Activated CD4-positive, alpha-beta T cell treated with anti-CD3 and anti-CD28 coated beads, Interleukin-2, amount 10 ng/mL, durations not matched to agents 24 days and 14 days (primary cell): ENCODE measurements around the gene AOX1. TPM values are rescaled to one million over a fixed set of nuclear protein-coding genes. Genes with fewer than 3 reads are reported as not detected.
"Not testable (repeated sequence)": the region's sequence is repeated elsewhere in the genome, so short reads cannot be mapped to it uniquely, and the experiment has no call there.

Source experiments
- DNase-seq: peaks from one replicate; pipeline ENCODE4 v3.0.0; 2022
- H3K27ac Mint-ChIP-seq: one replicate; pipeline ENCODE4 v1.8.0; 2022; ENCODE audit warnings: mild to moderate bottlenecking, mixed read lengths
- H3K27me3 Mint-ChIP-seq: one replicate; pipeline ENCODE4 v1.8.0; 2022; ENCODE audit warnings: mixed read lengths
- H3K36me3 Mint-ChIP-seq: one replicate; pipeline ENCODE4 v1.8.0; 2022; ENCODE audit warnings: low read depth, mild to moderate bottlenecking, mixed read lengths
- H3K4me1 Mint-ChIP-seq: one replicate; pipeline ENCODE4 v1.8.0; 2021; ENCODE audit warnings: mixed read lengths
- H3K4me3 Mint-ChIP-seq: one replicate; pipeline ENCODE4 v1.8.0; 2022; ENCODE audit warnings: mild to moderate bottlenecking, moderate library complexity, mixed read lengths
- H3K9me3 Mint-ChIP-seq: one replicate; pipeline ENCODE4 v1.8.0; 2021; ENCODE audit warnings: mixed read lengths
- intact Hi-C: fragments of 100-400 bp; cut with micrococcal nuclease; formaldehyde crosslinking; loops from one replicate; pipeline ENCODE4 v1.15.1; 2023
- total RNA-seq: library from RNA; stranded (reverse); gene quantifications from 2 replicates; pipeline ENCODE4 v1.2.3, GENCODE V29; 2022

Gene AOX1
- total RNA-seq, 1 donor from 2014 or later, result 0.26 TPM

GRCh38 chr2:200591308-200591707 lies 5.5 kb downstream of the AOX1 start:
- Mint-ChIP-seq H3K27me3 (peaks cover 41% of the 10 kb centered on the region), H3K36me3 (no peaks in the 10 kb centered on the region), H3K4me3 (no peak overlapping the region), H3K9me3 (no peaks in the 10 kb centered on the region), H3K27ac (no peak overlapping the region), H3K4me1 (peaks cover 1% of the 10 kb centered on the region)
- intact Hi-C loops, result no loop called here
- DNase-seq, result no peak

GRCh38 chr2:200592406-200593075 lies 6.7 kb downstream of the AOX1 start:
- Mint-ChIP-seq H3K36me3 (no peaks in the 10 kb centered on the region), H3K27me3 (peaks cover 42% of the 10 kb centered on the region), H3K4me1 (no peaks in the 10 kb centered on the region), H3K4me3 (no peak overlapping the region), H3K27ac (no peak overlapping the region), H3K9me3 (no peaks in the 10 kb centered on the region)
- intact Hi-C loops, result no loop called here
- no peak for DNase-seq

DNA sequence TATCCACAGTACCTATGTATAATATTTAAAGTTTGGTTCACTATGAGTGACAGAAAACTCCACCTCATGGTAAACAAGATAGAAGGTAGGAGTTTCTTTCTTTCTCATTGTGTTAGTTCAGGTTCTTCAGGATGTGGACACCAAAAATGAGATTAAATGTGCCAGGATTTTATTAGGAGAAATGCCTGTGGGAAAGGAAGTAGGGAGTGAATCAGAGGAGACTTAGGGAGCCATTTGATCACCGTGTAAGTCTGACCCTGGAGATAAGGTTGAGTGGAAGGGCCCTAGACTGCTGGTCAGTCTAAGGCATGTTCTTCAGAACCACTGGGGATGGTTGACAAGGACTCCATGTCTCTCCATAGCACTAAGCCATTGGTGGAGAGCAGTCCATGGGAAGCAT lies 8.1 kb downstream of the AOX1 start:
- Mint-ChIP-seq H3K4me1 (no peaks in the 10 kb centered on the region), H3K27ac (no peak overlapping the region), H3K9me3 (no peaks in the 10 kb centered on the region), H3K27me3 (peaks cover 46% of the 10 kb centered on the region), H3K36me3 (no peaks in the 10 kb centered on the region), H3K4me3 (no peak overlapping the region)
- no peak for DNase-seq
- intact Hi-C loops, result no loop called here

GRCh38 chr2:200595913-200596312 lies 10.1 kb downstream of the AOX1 start:
- Mint-ChIP-seq H3K4me3 (no peak overlapping the region), H3K36me3 (no peaks in the 10 kb centered on the region)

GRCh38 chr2:200596774-200597570 lies 11.2 kb downstream of the AOX1 start:
- intact Hi-C loops, result no loop called here
- Mint-ChIP-seq H3K4me1 (no peaks in the 10 kb centered on the region), H3K27me3 (peaks cover 35% of the 10 kb centered on the region), H3K27ac (no peak overlapping the region), H3K9me3 (no peaks in the 10 kb centered on the region), H3K36me3 (no peaks in the 10 kb centered on the region), H3K4me3 (no peak overlapping the region)
- DNase-seq, result no peak

More at GRCh38 chr2:200595913-200596312, 10.1 kb downstream of the AOX1 start:
- Mint-ChIP-seq H3K4me1 (no peaks in the 10 kb centered on the region), H3K27ac (no peak overlapping the region), H3K27me3 (peaks cover 41% of the 10 kb centered on the region), H3K9me3 (no peaks in the 10 kb centered on the region)
- intact Hi-C loops, result no loop called here
- DNase-seq, result no peak

- Mint-ChIP-seq H3K9me3 (no peaks in the 10 kb centered on the region), H3K4me3 (no peak overlapping the region), H3K27me3 (peaks cover 24% of the 10 kb centered on the region), H3K4me1 (peaks cover under 1% of the 10 kb centered on the region), H3K27ac (no peak overlapping the region), H3K36me3 (no peaks in the 10 kb centered on the region)
- DNase-seq, result no peak
- intact Hi-C loops, result no loop called here
Observed at GRCh38 chr2:200599206-200599605, 13.4 kb downstream of the AOX1 start.

- H3K9me3 Mint-ChIP-seq, result no peaks in the 10 kb centered on the region
- no peak overlapping the region for H3K27ac Mint-ChIP-seq
- peaks cover 1% of the 10 kb centered on the region for H3K4me1 Mint-ChIP-seq
- DNase-seq, result no peak
- intact Hi-C loops, result no loop called here
- no peak overlapping the region for H3K4me3 Mint-ChIP-seq
- no peaks in the 10 kb centered on the region for H3K36me3 Mint-ChIP-seq
- H3K27me3 Mint-ChIP-seq, result peaks cover 18% of the 10 kb centered on the region
Observed at GRCh38 chr2:200600549-200601225, 14.9 kb downstream of the AOX1 start.

DNA sequence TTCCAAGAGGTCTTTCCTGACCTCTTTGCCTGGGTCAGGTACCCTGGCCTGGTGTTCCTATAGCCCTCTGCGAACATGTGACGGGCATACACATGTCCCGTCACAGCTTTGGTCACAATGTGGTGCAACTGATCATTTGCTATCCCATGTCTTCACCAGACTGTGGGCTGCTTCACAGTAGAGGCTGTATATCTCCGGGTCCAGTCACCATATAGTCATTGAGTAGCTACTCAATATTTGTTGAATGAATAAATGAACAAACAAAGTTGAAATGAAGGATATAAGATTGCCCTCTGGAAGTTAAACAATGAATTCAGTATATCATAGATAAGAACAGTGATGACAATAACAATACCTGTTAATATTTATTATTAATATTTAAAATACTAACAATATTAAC lies 16.8 kb downstream of the AOX1 start:
- DNase-seq, result no peak
- intact Hi-C loops, result no loop called here
- peaks cover 10% of the 10 kb centered on the region for H3K9me3 Mint-ChIP-seq
- H3K4me3 Mint-ChIP-seq, result no peak overlapping the region
- peaks cover 22% of the 10 kb centered on the region for H3K27me3 Mint-ChIP-seq
- peaks cover 1% of the 10 kb centered on the region for H3K4me1 Mint-ChIP-seq
- no peaks in the 10 kb centered on the region for H3K36me3 Mint-ChIP-seq
- H3K27ac Mint-ChIP-seq, result no peak overlapping the region

GRCh38 chr2:200603972-200604371 lies 18.2 kb downstream of the AOX1 start:
- Mint-ChIP-seq H3K27ac (no peak overlapping the region), H3K9me3 (peaks cover 14% of the 10 kb centered on the region), H3K36me3 (no peaks in the 10 kb centered on the region), H3K4me3 (no peak overlapping the region), H3K27me3 (peaks cover 21% of the 10 kb centered on the region), H3K4me1 (peaks cover 1% of the 10 kb centered on the region)
- intact Hi-C loops, result no loop called here
- peak; percentile 34 for DNase-seq

DNA sequence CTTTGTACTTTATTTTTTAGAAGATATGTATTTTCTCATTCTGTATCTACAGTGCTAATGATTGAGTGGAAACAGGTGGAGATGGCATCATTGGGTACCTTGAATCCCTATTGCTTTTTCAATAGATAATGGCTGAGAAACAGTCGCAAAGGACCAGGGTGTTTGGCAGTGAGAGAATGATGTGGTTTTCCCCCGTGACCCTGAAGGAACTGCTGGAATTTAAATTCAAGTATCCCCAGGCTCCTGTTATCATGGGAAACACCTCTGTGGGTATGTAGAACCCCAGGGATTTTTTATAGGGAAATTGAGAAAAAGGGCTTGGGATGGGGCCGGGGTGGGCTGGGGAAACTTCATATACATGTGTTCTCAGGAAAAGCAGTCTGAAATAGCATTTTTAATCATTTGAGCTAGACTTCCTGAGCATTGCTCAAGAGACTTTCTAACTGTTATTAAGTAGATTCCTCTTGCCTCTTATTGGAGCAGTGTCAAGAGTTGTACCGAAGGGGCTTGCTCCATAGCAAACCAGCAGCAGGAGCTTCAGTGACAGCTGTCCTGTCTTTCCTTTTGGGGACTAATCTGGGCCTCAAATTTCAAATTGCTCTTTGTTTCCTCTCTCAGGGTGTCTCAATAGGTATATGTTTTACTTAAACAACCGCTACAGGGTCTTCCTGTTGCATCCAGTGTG lies 18.9 kb downstream of the AOX1 start:
- peak; percentile 37 for DNase-seq
- peaks cover 1% of the 10 kb centered on the region for H3K4me1 Mint-ChIP-seq
- intact Hi-C loops, result no loop called here
- no peaks in the 10 kb centered on the region for H3K36me3 Mint-ChIP-seq
- peaks cover 14% of the 10 kb centered on the region for H3K9me3 Mint-ChIP-seq
- peaks cover 21% of the 10 kb centered on the region for H3K27me3 Mint-ChIP-seq
- no peak overlapping the region for H3K27ac Mint-ChIP-seq
- H3K4me3 Mint-ChIP-seq, result no peak overlapping the region

DNA sequence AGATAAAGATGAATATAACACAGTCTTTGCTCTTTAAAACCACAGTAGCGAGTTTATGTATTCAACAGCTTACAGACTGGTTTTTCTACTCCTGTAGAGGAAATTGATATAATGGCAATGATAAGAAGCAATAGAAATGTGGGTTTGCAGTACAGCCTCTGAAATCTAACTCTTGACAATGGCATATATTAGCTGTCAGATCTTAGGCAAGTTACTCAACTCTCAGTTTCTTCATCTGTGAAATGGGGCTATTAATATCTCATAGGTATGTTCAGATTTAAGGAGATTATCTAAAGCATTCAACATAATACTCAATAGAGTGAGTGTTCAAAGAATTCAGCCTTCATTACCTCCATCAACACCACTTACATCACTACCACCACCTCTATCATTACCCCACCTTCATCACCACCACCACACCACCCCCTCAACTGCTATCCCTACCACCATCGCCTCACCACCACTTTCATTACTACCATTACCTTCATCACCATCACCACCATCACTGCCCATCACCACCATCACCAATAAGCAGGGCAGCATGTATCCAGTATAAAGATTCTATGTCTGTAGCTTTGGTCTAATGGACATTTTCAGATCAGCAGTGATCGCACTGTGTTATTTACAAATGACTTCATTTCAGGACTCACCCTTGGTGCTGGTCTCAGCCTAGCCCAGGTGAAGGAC lies 22.7 kb downstream of the AOX1 start:
- Mint-ChIP-seq H3K36me3 (no peaks in the 10 kb centered on the region), H3K4me3 (no peak overlapping the region), H3K27me3 (peaks cover 21% of the 10 kb centered on the region), H3K9me3 (peaks cover 14% of the 10 kb centered on the region), H3K4me1 (peaks cover 1% of the 10 kb centered on the region), H3K27ac (no peak overlapping the region)
- intact Hi-C loops, result no loop called here
- DNase-seq, result no peak

- Mint-ChIP-seq H3K27me3 (peaks cover 21% of the 10 kb centered on the region), H3K9me3 (peaks cover 14% of the 10 kb centered on the region), H3K4me3 (no peak overlapping the region), H3K36me3 (no peaks in the 10 kb centered on the region), H3K27ac (no peak overlapping the region), H3K4me1 (peaks cover 1% of the 10 kb centered on the region)
- DNase-seq, result no peak
- intact Hi-C loops, result no loop called here
Observed at GRCh38 chr2:200609028-200609614, 23.3 kb downstream of the AOX1 start.

- H3K4me3 Mint-ChIP-seq, DNase-seq, intact Hi-C loops, H3K27ac Mint-ChIP-seq, H3K4me1 Mint-ChIP-seq, H3K36me3 Mint-ChIP-seq: not testable (repeated sequence)
- Mint-ChIP-seq H3K27me3 (peaks cover 21% of the 10 kb centered on the region), H3K9me3 (peaks cover 14% of the 10 kb centered on the region)
Observed at GRCh38 chr2:200610217-200610616, 24.4 kb downstream of the AOX1 start.
